Activated naive CD8-positive, alpha-beta T cell treated with anti-CD3 and anti-CD28 coated beads, Interleukin-2, amount 50 U/mL, for 24 hours (primary cell): ENCODE data around the gene PTPN4.
"Not testable (repeated sequence)": the region's sequence is repeated elsewhere in the genome, so short reads cannot be mapped to it uniquely, and the experiment has no call there.

ENCODE experiments used
- ATAC-seq: fragments of 150-1000 bp; cut with Tn5 transposase; one replicate; pipeline ENCODE4 v1.10.0; 2021
- DNase-seq: peaks from one replicate; pipeline ENCODE4 v3.0.0; 2021
- H3K27ac Mint-ChIP-seq: one replicate; pipeline ENCODE4 v1.8.0; 2021; ENCODE audit warnings: mild to moderate bottlenecking, mixed read lengths
- H3K27me3 Mint-ChIP-seq: one replicate; pipeline ENCODE4 v1.8.0; 2021; ENCODE audit warnings: mixed read lengths
- H3K36me3 Mint-ChIP-seq: one replicate; pipeline ENCODE4 v1.8.0; 2021; ENCODE audit warnings: low read depth, mixed read lengths
- H3K4me1 Mint-ChIP-seq: one replicate; pipeline ENCODE4 v1.8.0; 2021; ENCODE audit warnings: mixed read lengths
- H3K4me3 Mint-ChIP-seq: one replicate; pipeline ENCODE4 v1.8.0; 2021; ENCODE audit warnings: mild to moderate bottlenecking, moderate library complexity, mixed read lengths
- H3K9me3 Mint-ChIP-seq: one replicate; pipeline ENCODE4 v1.8.0; 2021; ENCODE audit warnings: mixed read lengths

The PTPN4 gene

DNA sequence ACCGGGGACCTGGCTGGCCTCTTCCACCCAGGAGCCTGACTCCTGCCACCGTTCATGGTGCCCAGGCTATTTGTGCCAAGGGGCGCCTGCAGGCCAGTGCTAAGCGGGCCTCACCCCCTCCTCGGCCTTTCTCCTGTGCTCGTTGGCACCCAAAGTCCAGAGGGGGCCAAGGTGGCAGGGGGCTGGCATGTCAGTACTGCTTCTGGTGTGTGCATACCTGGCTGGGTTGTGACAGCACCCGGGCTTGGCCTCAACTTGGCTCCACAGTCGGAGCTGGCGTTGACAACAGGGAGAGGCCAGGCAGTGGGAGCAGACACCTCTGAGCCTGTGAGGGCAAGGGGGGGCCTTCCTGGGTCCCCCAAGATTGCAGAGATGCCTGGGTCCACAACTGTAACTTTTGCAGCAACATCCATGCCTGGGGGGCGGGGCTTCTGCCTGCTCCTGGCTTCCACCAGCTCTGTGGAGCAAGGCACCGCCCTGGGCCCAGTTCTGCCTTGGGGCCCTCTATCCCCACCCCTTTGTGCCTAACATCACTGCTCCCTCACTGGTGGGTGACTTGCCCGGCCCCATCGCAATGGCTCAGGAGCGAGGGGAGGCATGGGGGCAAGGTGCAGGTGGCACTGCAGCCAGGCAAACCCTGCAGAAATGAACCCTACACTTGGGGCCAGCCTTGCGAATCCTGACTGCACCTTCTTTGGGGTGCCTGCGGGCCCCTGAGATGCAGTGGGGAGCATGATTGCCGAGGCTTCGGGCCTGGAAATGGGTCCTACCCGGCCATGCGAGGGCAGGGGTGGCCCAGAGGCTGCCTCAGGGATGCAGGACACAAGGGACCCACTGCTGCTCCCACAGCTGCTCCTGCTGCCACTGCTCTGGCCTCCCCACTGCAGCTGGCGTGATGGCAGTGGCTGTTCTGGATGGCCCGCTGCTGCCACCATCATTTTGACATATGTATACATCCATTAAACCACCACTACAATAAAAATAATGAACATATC lies 35.9 kb downstream of the PTPN4 start:
- H3K4me3 Mint-ChIP-seq, result no peak overlapping the region
- peaks cover 12% of the 10 kb centered on the region for H3K4me1 Mint-ChIP-seq
- H3K27ac Mint-ChIP-seq, result no peak overlapping the region
- ATAC-seq (no peak), DNase-seq (no peak)
- no peaks in the 10 kb centered on the region for H3K27me3 Mint-ChIP-seq
- peaks cover 23% of the 10 kb centered on the region for H3K9me3 Mint-ChIP-seq
- H3K36me3 Mint-ChIP-seq, result peaks cover 38% of the 10 kb centered on the region

DNA sequence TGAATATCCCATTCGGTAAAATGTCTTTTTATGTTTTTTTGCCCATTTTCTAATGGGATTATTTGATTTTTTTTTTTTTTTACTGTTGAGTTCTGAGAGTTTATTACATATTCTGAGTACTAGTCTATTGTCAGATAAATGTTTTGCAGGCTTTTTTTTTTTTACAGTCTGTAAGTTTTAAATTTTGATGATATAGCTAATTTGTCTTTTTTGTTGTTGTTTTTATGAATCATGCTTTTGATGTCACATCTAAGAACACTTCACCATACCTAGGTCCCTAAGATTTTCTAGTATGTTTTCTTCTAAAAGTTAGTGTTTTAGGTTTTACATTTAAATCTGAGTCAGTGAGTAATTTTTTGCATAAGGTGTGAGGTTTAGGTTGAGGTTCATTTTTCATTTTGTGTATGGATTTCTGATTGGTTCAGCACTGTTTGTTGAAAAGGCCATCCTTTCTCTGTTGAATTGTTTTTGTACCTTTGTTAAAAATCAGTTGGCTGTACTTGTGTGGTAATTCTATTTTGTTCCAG lies 40.7 kb downstream of the PTPN4 start:
- no peak for DNase-seq
- ATAC-seq, result no peak
- Mint-ChIP-seq H3K36me3 (peaks cover 7% of the 10 kb centered on the region), H3K27me3 (no peaks in the 10 kb centered on the region), H3K4me3 (no peak overlapping the region), H3K4me1 (peaks cover 35% of the 10 kb centered on the region), H3K27ac (no peak overlapping the region), H3K9me3 (peaks cover 10% of the 10 kb centered on the region)

DNA sequence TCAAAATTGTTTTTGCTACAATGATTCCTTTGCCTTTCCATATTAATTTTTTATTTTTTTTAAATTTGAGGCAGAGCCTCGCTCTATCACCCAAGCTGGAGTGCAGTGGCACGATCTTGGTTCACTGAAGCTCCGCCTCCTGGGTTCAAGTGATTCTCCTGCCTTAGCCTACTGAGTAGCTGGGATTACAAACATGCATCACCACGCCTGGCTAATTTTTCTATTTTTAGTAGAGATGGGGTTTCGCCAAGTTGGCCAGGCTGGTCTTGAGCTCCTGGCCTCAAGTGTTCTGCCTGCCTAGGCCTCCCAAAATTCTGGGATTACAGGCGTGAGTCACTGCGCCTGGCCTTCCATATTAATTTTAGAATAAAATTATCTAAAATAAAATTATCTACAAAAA lies 41.3 kb downstream of the PTPN4 start:
- peaks cover 35% of the 10 kb centered on the region for H3K4me1 Mint-ChIP-seq
- ATAC-seq, result no peak
- DNase-seq, result no peak
- H3K4me3 Mint-ChIP-seq, result no peak overlapping the region
- peaks cover 13% of the 10 kb centered on the region for H3K36me3 Mint-ChIP-seq
- no peak overlapping the region for H3K27ac Mint-ChIP-seq
- peaks cover 10% of the 10 kb centered on the region for H3K9me3 Mint-ChIP-seq
- H3K27me3 Mint-ChIP-seq, result no peaks in the 10 kb centered on the region

DNA sequence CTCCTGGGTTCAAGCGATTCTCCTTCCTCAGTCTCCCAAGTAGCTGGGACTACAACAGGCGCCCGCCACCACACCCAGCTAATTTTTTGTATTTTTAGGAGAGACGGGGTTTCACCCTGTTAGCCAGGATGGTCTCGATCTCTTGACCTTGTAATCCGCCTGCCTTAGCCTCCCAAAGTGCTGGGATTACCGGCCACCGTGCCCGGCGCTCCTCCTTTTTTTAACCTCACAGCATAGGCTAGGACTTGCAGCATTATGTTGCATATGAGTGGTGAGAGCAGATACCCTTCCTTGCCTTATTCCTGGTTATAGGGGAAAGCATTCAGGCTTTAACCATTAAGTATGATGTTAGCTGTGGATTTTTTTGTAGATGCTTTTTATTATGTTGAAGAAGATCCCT lies 42.3 kb downstream of the PTPN4 start:
- not testable (repeated sequence) for H3K27me3 Mint-ChIP-seq, H3K9me3 Mint-ChIP-seq, ATAC-seq, H3K4me3 Mint-ChIP-seq, H3K27ac Mint-ChIP-seq, DNase-seq
- Mint-ChIP-seq H3K36me3 (peaks cover 15% of the 10 kb centered on the region), H3K4me1 (peaks cover 32% of the 10 kb centered on the region)

DNA sequence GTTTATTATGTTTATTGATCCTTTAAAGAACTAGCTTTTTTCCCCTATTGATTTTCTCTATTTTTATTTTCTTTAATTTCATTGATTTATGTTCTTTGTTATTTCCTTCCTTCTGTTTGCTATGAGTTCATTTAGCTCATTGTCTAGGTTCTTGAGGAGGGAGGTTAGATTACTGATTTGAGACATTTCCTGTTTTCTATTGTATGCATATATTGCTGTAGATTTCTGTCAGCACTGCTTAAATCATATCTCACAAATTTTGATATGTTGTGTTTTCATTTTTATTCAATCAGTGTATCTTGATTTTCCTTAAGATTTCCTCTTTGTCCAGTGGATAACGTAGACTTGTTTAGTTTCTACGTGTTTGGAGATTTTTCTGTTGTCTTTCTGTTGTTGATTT lies 43.4 kb downstream of the PTPN4 start:
- H3K27ac Mint-ChIP-seq, result no peak overlapping the region
- no peak for ATAC-seq
- no peak overlapping the region for H3K4me3 Mint-ChIP-seq
- no peak for DNase-seq
- H3K9me3 Mint-ChIP-seq, result peaks cover 10% of the 10 kb centered on the region
- no peaks in the 10 kb centered on the region for H3K27me3 Mint-ChIP-seq
- peaks cover 15% of the 10 kb centered on the region for H3K36me3 Mint-ChIP-seq
- peaks cover 35% of the 10 kb centered on the region for H3K4me1 Mint-ChIP-seq

DNA sequence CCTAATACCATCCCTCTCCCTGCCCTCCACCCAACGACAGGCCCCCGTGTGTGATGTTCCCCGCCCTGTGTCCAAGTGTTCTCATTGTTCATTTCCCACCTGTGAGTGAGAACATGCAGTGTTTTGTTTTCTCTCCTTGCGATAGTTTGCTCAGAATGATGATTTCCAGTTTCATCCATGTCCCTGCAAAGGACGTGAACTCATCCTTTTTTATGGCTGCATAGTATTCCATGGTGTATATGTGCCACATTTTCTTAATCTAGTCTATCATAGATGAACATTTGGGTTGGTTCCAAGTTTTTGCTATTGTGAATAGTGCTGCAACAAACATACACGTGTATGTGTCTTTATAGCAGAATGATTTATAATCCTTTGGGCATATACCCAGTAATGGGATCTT lies 44.7 kb downstream of the PTPN4 start:
- Mint-ChIP-seq H3K4me1 (peaks cover 39% of the 10 kb centered on the region), H3K36me3 (peaks cover 15% of the 10 kb centered on the region)
- H3K4me3 Mint-ChIP-seq, H3K27ac Mint-ChIP-seq, ATAC-seq, H3K27me3 Mint-ChIP-seq, DNase-seq, H3K9me3 Mint-ChIP-seq: not testable (repeated sequence)

DNA sequence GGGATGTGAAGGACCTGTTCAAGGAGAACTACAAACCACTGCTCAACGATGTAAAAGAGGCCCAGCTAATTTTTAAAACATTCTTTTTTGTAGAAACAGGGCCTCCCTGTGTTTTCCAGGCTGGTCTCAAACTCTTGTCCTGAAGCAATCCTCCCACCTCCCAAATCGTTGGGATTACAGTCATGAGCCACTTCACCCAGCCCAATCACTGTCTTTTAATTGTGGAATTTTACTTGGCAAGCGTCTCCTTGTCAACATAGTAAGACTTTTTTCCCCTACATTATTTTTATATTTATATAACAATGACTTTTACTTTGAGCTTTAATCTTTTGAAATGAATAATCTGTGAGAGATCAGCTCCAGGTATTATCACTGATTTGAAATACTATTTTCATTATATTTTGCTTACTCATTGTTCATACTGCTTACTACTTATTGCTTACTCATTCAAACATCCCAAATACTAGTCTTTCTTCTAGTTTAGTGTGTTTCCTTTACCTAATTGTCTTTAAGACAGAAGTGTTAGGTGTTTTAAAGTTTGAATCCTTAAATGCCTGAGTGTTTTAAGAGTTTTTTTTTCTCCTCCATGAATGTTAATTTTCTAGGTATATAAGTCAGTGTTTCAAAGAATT lies 48.9 kb downstream of the PTPN4 start:
- peaks cover 25% of the 10 kb centered on the region for H3K36me3 Mint-ChIP-seq
- no peak for ATAC-seq
- H3K27me3 Mint-ChIP-seq, result no peaks in the 10 kb centered on the region
- DNase-seq, result no peak
- H3K27ac Mint-ChIP-seq, result no peak overlapping the region
- peaks cover 15% of the 10 kb centered on the region for H3K4me1 Mint-ChIP-seq
- H3K9me3 Mint-ChIP-seq, result peaks cover 10% of the 10 kb centered on the region
- H3K4me3 Mint-ChIP-seq, result no peak overlapping the region

DNA sequence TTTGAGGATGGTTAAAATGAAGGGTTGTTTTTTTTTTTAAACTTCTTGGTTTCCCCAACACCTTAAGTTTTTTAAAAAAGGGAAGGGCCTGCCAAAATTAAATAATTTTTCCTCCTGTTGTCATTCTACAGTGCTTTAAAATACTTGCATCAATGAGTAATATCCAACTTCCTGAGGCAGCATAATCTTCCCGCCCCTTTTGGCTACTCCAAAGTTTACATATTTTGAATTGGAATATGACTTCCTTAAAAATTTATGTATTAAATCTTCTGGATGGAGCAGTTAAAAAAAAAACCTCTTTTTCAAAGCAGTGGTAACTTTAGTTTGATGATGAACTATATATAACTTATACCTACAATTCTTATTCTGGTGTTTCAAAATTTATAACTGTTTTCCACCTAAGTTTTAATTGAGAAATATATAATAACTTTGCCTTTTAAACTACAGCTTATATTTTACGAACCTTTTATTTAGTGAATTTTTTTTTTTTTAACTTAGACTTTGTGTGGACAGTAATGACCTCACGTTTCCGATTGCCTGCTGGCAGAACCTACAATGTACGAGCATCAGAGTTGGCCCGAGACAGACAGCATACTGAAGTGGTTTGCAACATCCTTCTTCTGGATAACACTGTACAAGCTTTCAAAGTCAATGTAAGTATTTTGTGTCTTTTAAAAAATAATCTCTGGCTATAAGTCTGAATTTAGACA lies 49.8 kb downstream of the PTPN4 start:
- Mint-ChIP-seq H3K27ac (no peak overlapping the region), H3K4me1 (peaks cover 12% of the 10 kb centered on the region), H3K4me3 (no peak overlapping the region), H3K9me3 (peaks cover 7% of the 10 kb centered on the region), H3K36me3 (peaks cover 23% of the 10 kb centered on the region), H3K27me3 (no peaks in the 10 kb centered on the region)
- no peak for DNase-seq
- no peak for ATAC-seq

DNA sequence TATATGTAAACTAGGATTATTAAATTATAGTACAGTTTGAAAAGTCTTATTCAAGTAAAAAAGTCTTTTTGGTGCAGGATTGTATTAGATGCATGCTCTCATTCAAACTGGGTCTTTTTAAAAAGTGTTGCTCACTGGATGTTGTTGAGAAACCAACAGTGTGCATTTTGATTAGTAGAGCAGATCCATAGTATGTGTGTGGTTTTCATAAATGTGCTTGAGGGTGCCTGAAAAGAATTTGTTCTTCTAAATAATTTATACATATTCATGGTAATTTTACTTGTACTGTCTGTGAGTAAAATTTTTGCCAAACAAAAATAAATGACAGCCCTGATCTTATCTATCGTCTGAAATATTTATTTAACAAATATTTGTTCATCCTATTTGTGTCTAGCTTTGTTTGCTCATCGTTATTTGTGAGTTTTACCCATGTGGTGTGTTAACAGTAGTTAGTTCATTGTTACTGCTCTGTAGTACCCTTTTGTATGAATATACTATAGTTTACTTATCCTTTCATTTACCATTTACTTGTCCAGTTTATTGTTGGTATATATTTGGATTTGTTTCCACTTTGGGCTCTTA lies 50.4 kb downstream of the PTPN4 start:
- peaks cover 10% of the 10 kb centered on the region for H3K4me1 Mint-ChIP-seq
- DNase-seq, result no peak
- no peaks in the 10 kb centered on the region for H3K27me3 Mint-ChIP-seq
- no peak overlapping the region for H3K4me3 Mint-ChIP-seq
- no peak overlapping the region for H3K27ac Mint-ChIP-seq
- peaks cover 1% of the 10 kb centered on the region for H3K9me3 Mint-ChIP-seq
- H3K36me3 Mint-ChIP-seq, result peaks cover 20% of the 10 kb centered on the region
- no peak for ATAC-seq

DNA sequence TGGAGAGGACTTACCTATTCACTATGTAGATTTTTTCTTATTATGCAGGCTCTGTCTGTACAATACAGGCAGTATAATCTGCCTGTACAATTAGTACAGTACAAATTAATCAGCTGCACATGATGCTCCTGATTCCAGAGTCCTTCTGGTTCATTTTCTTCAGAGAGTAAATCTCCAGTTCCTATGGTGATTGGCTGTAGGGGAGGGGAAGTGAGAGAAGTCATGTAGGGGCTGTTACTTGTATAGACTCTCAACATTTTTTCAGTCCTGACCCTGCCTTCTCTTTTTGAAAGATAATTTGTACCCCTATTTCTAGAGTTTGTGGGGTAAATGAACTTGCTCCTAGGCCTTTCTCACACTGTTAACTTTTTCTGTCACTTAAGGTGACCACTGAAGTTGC lies 54.5 kb downstream of the PTPN4 start:
- Mint-ChIP-seq H3K4me1 (peaks cover 8% of the 10 kb centered on the region), H3K27me3 (no peaks in the 10 kb centered on the region), H3K9me3 (peaks cover 10% of the 10 kb centered on the region), H3K36me3 (peaks cover 40% of the 10 kb centered on the region), H3K4me3 (no peak overlapping the region), H3K27ac (no peak overlapping the region)
- DNase-seq (no peak), ATAC-seq (no peak)

DNA sequence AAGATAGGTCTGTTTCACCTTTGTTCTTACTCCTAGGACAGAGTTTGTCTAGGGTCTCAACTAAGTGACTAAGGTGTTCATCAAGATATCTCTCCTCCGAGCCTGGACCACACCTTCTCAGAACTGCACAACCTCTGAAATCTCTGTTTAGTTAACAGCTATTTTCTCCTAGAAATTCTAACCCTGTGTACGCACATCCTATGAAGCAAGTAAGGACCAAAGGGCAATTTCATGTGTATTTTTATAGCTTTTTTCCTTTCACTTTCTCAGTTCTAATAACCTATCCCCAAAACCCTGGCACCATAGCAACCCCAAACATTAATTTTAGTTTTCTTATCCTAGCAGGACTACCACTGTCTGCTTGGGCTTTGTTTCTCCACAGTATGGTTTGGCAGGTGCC lies 59.1 kb downstream of the PTPN4 start:
- Mint-ChIP-seq H3K4me3 (no peak overlapping the region), H3K27me3 (no peaks in the 10 kb centered on the region), H3K36me3 (peaks cover 32% of the 10 kb centered on the region), H3K4me1 (peaks cover 37% of the 10 kb centered on the region), H3K27ac (no peak overlapping the region), H3K9me3 (peaks cover 10% of the 10 kb centered on the region)
- ATAC-seq (no peak), DNase-seq (no peak)

DNA sequence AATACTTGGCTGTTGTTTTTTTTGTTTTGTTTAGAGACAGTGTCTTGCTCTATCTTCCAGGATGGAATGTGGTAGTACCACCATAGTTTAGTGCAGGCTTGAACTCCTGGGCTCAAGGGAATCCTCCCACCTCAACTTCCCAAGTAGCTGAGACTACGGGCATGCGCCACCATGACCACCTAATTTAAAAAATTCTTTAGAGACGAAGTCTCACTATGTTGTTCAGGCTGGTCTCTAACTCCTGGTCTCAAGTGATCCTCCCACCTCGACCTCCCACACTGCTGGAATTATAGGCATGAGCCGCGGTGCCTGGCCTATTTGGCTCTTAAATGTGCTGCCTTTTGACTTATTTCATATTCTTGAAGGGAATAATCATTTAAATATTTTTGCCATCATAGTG lies 60.1 kb downstream of the PTPN4 start:
- Mint-ChIP-seq H3K27ac (no peak overlapping the region), H3K4me1 (peaks cover 43% of the 10 kb centered on the region), H3K9me3 (peaks cover 10% of the 10 kb centered on the region), H3K36me3 (peaks cover 32% of the 10 kb centered on the region), H3K4me3 (no peak overlapping the region), H3K27me3 (no peaks in the 10 kb centered on the region)
- no peak for DNase-seq
- ATAC-seq, result no peak

DNA sequence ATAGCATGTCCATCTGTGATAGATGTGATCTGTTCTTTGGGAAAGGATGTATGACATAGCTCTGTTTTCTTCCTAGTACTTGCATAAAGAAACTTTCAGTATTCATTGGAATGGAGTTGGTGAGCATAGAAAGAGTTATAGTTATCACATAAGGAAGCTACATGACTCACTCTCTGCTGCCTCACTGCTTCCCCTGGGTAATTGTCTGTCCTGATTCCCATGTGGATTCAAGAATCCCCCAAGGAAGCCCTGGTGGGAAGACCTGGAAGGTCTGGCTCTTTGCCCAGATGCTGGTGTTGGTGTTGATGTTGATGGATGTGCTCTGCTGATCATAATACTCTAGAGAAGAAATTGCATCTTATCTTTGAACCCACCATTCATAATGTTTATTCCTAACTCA lies 60.6 kb downstream of the PTPN4 start:
- peaks cover 10% of the 10 kb centered on the region for H3K9me3 Mint-ChIP-seq
- ATAC-seq, result no peak
- H3K27ac Mint-ChIP-seq, result no peak overlapping the region
- H3K4me1 Mint-ChIP-seq, result peaks cover 43% of the 10 kb centered on the region
- no peak for DNase-seq
- peaks cover 32% of the 10 kb centered on the region for H3K36me3 Mint-ChIP-seq
- no peak overlapping the region for H3K4me3 Mint-ChIP-seq
- no peaks in the 10 kb centered on the region for H3K27me3 Mint-ChIP-seq

DNA sequence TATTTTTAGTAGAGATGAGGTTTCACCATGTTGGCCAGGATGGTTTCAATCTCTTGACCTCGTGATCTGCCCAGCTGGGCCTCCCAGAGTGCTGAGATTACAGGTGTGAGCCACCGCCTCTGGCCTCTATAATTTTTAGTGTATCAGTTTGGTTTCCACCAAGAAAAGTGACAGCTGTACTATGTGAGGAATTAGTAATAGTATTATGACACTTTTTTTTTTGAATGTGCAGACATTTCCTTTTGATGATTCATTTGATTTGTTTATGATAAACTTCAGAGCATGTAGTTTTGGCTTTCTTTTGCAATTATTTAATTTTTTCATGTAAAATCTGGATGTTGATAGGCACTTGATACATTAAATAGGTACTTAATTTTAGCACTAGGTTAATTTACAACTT lies 61.5 kb downstream of the PTPN4 start:
- no peak for DNase-seq

More for the DNA sequence above, 61.5 kb downstream of the PTPN4 start:
- Mint-ChIP-seq H3K27me3 (no peaks in the 10 kb centered on the region), H3K27ac (peak overlapping the region; percentile 74), H3K36me3 (peaks cover 27% of the 10 kb centered on the region), H3K4me3 (no peak overlapping the region), H3K9me3 (peaks cover 10% of the 10 kb centered on the region), H3K4me1 (peaks cover 43% of the 10 kb centered on the region)
- ATAC-seq, result peak; percentile 72
